Endothelial cell of umbilical vein (primary cell): ENCODE results near the gene CNFN. TPM values are rescaled to one million over a fixed set of nuclear protein-coding genes. Genes with fewer than 3 reads are reported as not detected.

Source experiments
- BruUV-seq: library from RNA; stranded (reverse); fragments of 400-500 nt; replicated peaks from 2 replicates; lab custom pipeline; 2021; lab: Mats Ljungman, UMichigan
- CTCF ChIA-PET: fragments of 300-600, 350-600 bp; sonication (Branson Sonifier 250); formaldehyde crosslinking; loops from one replicate; lab custom pipeline; 2021; ENCODE audit warnings: antibody characterized with exemption, inconsistent platforms; lab: Charles Lee
- POLR2A ChIA-PET: fragments of 300-600, 350-600 bp; sonication (Branson Sonifier 250); formaldehyde crosslinking; loops from one replicate; lab custom pipeline; 2021; ENCODE audit warnings: antibody characterized with exemption, inconsistent platforms; lab: Charles Lee
- DNase-seq: peaks from one replicate; pipeline ENCODE4 v3.0.0-alpha.2; 2011; ENCODE audit warnings: low read depth, low spot score
- FAIRE-seq: peaks from 2 replicates; lab custom pipeline; 2011; peaks lifted over from hg19 to GRCh38; lab: Jason Lieb, UNC
- H2AFZ ChIP-seq: 2 replicates; pipeline ENCODE4 v1.6.0; 2012; ENCODE audit warnings: low read depth, low read length, control low read depth, inconsistent platforms
- H3K27ac ChIP-seq: 2 replicates; pipeline ENCODE4 v1.5.1; 2011; ENCODE audit warnings: low read depth, mild to moderate bottlenecking, control low read depth, low read length, moderate library complexity; ENCODE audit not compliant: insufficient read depth
- H3K27me3 ChIP-seq, 2 experiments: 2 replicates each; pipeline versions ENCODE4 v1.6.0 to v1.6.1; 2011; ENCODE audit warnings: low read length in 2 of 2, mixed read lengths in 1 of 2; ENCODE audit not compliant: control insufficient read depth in 2 of 2, insufficient read depth in 2 of 2
- H3K36me3 ChIP-seq, 2 experiments: 2 replicates in 1 of 2; 3 replicates in 1 of 2; pipeline ENCODE4 v1.5.1; 2011; ENCODE audit warnings: low read length in 2 of 2, mild to moderate bottlenecking in 1 of 2, moderate library complexity in 1 of 2; ENCODE audit not compliant: control insufficient read depth in 2 of 2, insufficient read depth in 2 of 2; ENCODE audit errors: extremely low read depth in 1 of 2
- H3K4me1 ChIP-seq: 3 replicates; pipeline ENCODE4 v1.5.1; 2011; ENCODE audit warnings: mild to moderate bottlenecking, low read length; ENCODE audit not compliant: control insufficient read depth, insufficient read depth; ENCODE audit errors: extremely low read depth
- H3K4me2 ChIP-seq: 2 replicates; pipeline ENCODE4 v1.6.1; 2011; ENCODE audit warnings: low read length, control low read depth, mixed read lengths; ENCODE audit not compliant: insufficient read depth
- H3K4me3 ChIP-seq, 3 experiments: fragments of 200-600 bp in 1 of 3; sonication (generic), shearing (Covaris generic) in 1 of 3; replicated peaks in 1 of 3; 2 replicates each; pipeline ENCODE4 v1.5.1; 2011 to 2016; ENCODE audit warnings: control low read depth in 3 of 3, low read length in 3 of 3, mild to moderate bottlenecking in 2 of 3, inconsistent platforms in 1 of 3, low read depth in 1 of 3, moderate library complexity in 1 of 3; ENCODE audit not compliant: insufficient read depth in 1 of 3
- H3K79me2 ChIP-seq: 2 replicates; pipeline ENCODE4 v1.6.0; 2012; ENCODE audit warnings: low read length, inconsistent platforms; ENCODE audit not compliant: control insufficient read depth, insufficient read depth
- H3K9ac ChIP-seq: replicated peaks from 2 replicates; pipeline ENCODE3; 2011; ENCODE audit warnings: low read length, control low read depth; ENCODE audit not compliant: insufficient read depth; ENCODE audit errors: extremely low read depth
- H3K9me1 ChIP-seq: replicated peaks from 3 replicates; pipeline ENCODE4 v1.6.0; 2011; ENCODE audit warnings: mild to moderate bottlenecking, low read length; ENCODE audit not compliant: control insufficient read depth, insufficient read depth; ENCODE audit errors: extremely low read depth
- H3K9me3 ChIP-seq: replicated peaks from 2 replicates; pipeline ENCODE4 v1.5.1; 2012; ENCODE audit warnings: low read length, inconsistent platforms; ENCODE audit not compliant: control insufficient read depth, insufficient read depth
- H4K20me1 ChIP-seq: replicated peaks from 2 replicates; pipeline ENCODE3; 2011; ENCODE audit warnings: mild to moderate bottlenecking, low read length; ENCODE audit not compliant: control insufficient read depth, insufficient read depth; ENCODE audit errors: extremely low read depth
- CTCF ChIP-seq, 2 donors: IDR thresholded peaks; 1 replicate in 1 of 2; 2 replicates in 1 of 2; pipeline ENCODE4 v1.5.1; 2011; ENCODE audit warnings: low read length in 2 of 2, mild to moderate bottlenecking in 2 of 2, moderate library complexity in 2 of 2, control low read depth in 1 of 2, inconsistent platforms in 1 of 2, low read depth in 1 of 2; ENCODE audit not compliant: insufficient read depth in 1 of 2; ENCODE audit errors: extremely low read depth in 1 of 2
- EZH2 ChIP-seq: IDR thresholded peaks from 2 replicates; pipeline ENCODE4 v1.6.1; 2012; ENCODE audit warnings: borderline replicate concordance, low read depth, mild to moderate bottlenecking, moderate library complexity, low read length, inconsistent platforms; ENCODE audit not compliant: severe bottlenecking
- FOS ChIP-seq: IDR thresholded peaks from 2 replicates; pipeline ENCODE4 v1.6.1; 2011; ENCODE audit warnings: mild to moderate bottlenecking, low read length, moderate library complexity, borderline replicate concordance; ENCODE audit not compliant: insufficient read depth
- GATA2 ChIP-seq: IDR thresholded peaks from 2 replicates; pipeline ENCODE4 v1.7.0; 2011; ENCODE audit warnings: low read depth, mild to moderate bottlenecking, moderate library complexity, mixed read lengths, low read length; ENCODE audit not compliant: insufficient read length, insufficient read depth
- JUN ChIP-seq: IDR thresholded peaks from 2 replicates; pipeline ENCODE4 v1.6.1; 2011; ENCODE audit warnings: borderline replicate concordance, low read depth; ENCODE audit not compliant: insufficient read length, insufficient read depth
- MAX ChIP-seq: IDR thresholded peaks from 2 replicates; pipeline ENCODE4 v1.6.1; 2011; ENCODE audit not compliant: insufficient read depth, insufficient read length
- MYC ChIP-seq: IDR thresholded peaks from one replicate; pipeline ENCODE4 v1.6.1; 2011; ENCODE audit warnings: mild to moderate bottlenecking, low read depth, low read length
- POLR2A ChIP-seq: IDR thresholded peaks from 2 replicates; pipeline ENCODE4 v1.6.1; 2012; ENCODE audit warnings: low read depth, mild to moderate bottlenecking, control low read depth, low read length
- POLR2AphosphoS5 ChIP-seq: IDR thresholded peaks from 2 replicates; pipeline ENCODE4 v1.6.1; 2012; ENCODE audit warnings: low read depth, mild to moderate bottlenecking, control low read depth, low read length, moderate library complexity; ENCODE audit not compliant: insufficient read depth
- dilution Hi-C: fragments of 300-500 bp; cut with MboI; formaldehyde crosslinking; loops from one replicate; pipeline ENCODE4 v1.15.0; 2019; ENCODE audit warnings: low sequenced_read_pairs; ENCODE audit not compliant: extremely low pct_ligation_motif_present
- intact Hi-C: fragments of 100-400 bp; cut with micrococcal nuclease; formaldehyde crosslinking; loops from one replicate; pipeline ENCODE4 v1.10.0; 2022
- polyA plus RNA-seq, 4 experiments: library from polyadenylated mRNA; depleted of rRNA in 3 of 4; stranded (reverse) in 3 of 4; unstranded in 1 of 4; fragments of >200 nt; gene quantifications; 2 replicates each; pipeline versions ENCODE4 v1.2.1 to v1.2.3, GENCODE V29; 2011 to 2012; ENCODE audit warnings: missing spikeins in 1 of 4
- total RNA-seq: library from RNA; stranded (reverse); gene quantifications from 2 replicates; pipeline ENCODE4 v1.2.3, GENCODE V29; 2021

Gene CNFN
- total and polyA plus RNA-seq, 2 donors (not counting 3 experiments of a cell fraction or from before 2014, with no cell fraction given): 0.23 to 0.73 TPM

- no peak overlapping the region for H2AFZ ChIP-seq
- CTCF ChIA-PET: no interaction called here
- no TSS peak for BruUV-seq
These were observed 23.4 kb downstream of the CNFN start for GRCh38 chr19:42366673-42367072.

GRCh38 chr19:42363614-42364346, 26.3 kb downstream of the CNFN start:
- Histone ChIP-seq H3K27ac (no peak overlapping the region), H3K4me2 (no peak overlapping the region), H4K20me1 (no peaks in the 10 kb centered on the region), H3K9me3 (no peaks in the 10 kb centered on the region), H3K79me2 (no peaks in the 10 kb centered on the region), H3K4me1 (no peaks in the 10 kb centered on the region), H3K9me1 (no peaks in the 10 kb centered on the region), H2AFZ (no peak overlapping the region), H3K36me3 (peaks cover 0 to 11% of the 10 kb centered on the region in 2 experiments), H3K9ac (no peak overlapping the region), H3K4me3 (no peak overlapping the region), H3K27me3 (no peaks in the 10 kb centered on the region)
- dilution Hi-C loops (no loop called here), intact Hi-C loops (no loop called here)
- TF ChIP-seq MYC: no peak
- no peak for TF ChIP-seq FOS
- no peak for TF ChIP-seq POLR2AphosphoS5
- no peak for TF ChIP-seq MAX
- no peak for TF ChIP-seq POLR2A
- TF ChIP-seq JUN: no peak
- no peak for TF ChIP-seq CTCF (IDR thresholded peaks at IDR 0.05; ENCODE audit: extremely low read depth in 1 of 2, insufficient read depth in 1 of 2, low read depth in 1 of 2, low read length in 2 of 2)
- no peak for TF ChIP-seq GATA2
- no peak for TF ChIP-seq EZH2
- ChIA-PET CTCF (no interaction called here), POLR2A (no interaction called here)
- FAIRE-seq (no peak), DNase-seq (no peak)
- BruUV-seq: no TSS peak

More at GRCh38 chr19:42366673-42367072, 23.4 kb downstream of the CNFN start:
- DNase-seq: no peak
- FAIRE-seq: no peak
- Histone ChIP-seq H3K36me3 (peaks cover 0 to 16% of the 10 kb centered on the region in 2 experiments), H4K20me1 (no peaks in the 10 kb centered on the region), H3K9ac (no peak overlapping the region), H3K4me1 (no peaks in the 10 kb centered on the region), H3K79me2 (no peaks in the 10 kb centered on the region), H3K27me3 (no peaks in the 10 kb centered on the region), H3K4me3 (no peak overlapping the region), H3K9me3 (no peaks in the 10 kb centered on the region), H3K4me2 (no peak overlapping the region), H3K9me1 (no peaks in the 10 kb centered on the region), H3K27ac (no peak overlapping the region)
- intact Hi-C loops (no loop called here), dilution Hi-C loops (no loop called here)
- no peak for TF ChIP-seq EZH2
- POLR2A ChIA-PET: no interaction called here
